ENCODE measurements around the gene MAGI1.
A peak's percentile ranks its signal among the peaks of the same experiment; 100 is the strongest.

Gene MAGI1

GRCh38 chr3:66023738-66024385 is 14.9 kb downstream of the MAGI1 start:
- DNase-seq: no peak

GRCh38 chr3:66023229-66023628 is 15.5 kb downstream of the MAGI1 start:
- H3K27me3 ChIP-seq: no peaks in the 10 kb centered on the region

More at GRCh38 chr3:66023738-66024385, 14.9 kb downstream of the MAGI1 start:
- Histone ChIP-seq H3K27me3 (no peaks in the 10 kb centered on the region), H3K9me3 (no peaks in the 10 kb centered on the region), H3K36me3 (no peaks in the 10 kb centered on the region), H3K4me3 (no peak overlapping the region), H3K4me1 (peaks cover 0 to 52% (median 17%) of the 10 kb centered on the region in 4 donors), H3K27ac (peak overlapping the region; percentile 41 to 45)
- no peak for TF ChIP-seq CTCF (IDR thresholded peaks at IDR 0.05)
- intact Hi-C loops (cut with DNase I; ENCODE audit: low total_unique reads): no loop called here

GRCh38 chr3:66021731-66022131 is 17.0 kb downstream of the MAGI1 start:
- H3K36me3 ChIP-seq: no peaks in the 10 kb centered on the region
- no peaks in the 10 kb centered on the region for H3K9me3 ChIP-seq
- intact Hi-C loops (cut with DNase I; ENCODE audit: low total_unique reads): no loop called here
- DNase-seq: no peak
- no peak for TF ChIP-seq CTCF (IDR thresholded peaks at IDR 0.05)
- H3K4me1 ChIP-seq: peaks cover 0 to 44% (median 17%) of the 10 kb centered on the region in 4 donors
- H3K4me3 ChIP-seq: no peak overlapping the region
- H3K27ac ChIP-seq: peak overlapping the region in 1 of 2 donors; percentile 4
- no peaks in the 10 kb centered on the region for H3K27me3 ChIP-seq

More at GRCh38 chr3:66023229-66023628, 15.5 kb downstream of the MAGI1 start:
- Histone ChIP-seq H3K36me3 (no peaks in the 10 kb centered on the region), H3K27ac (peak overlapping the region in 1 of 2 donors; percentile 41), H3K9me3 (no peaks in the 10 kb centered on the region), H3K4me3 (no peak overlapping the region), H3K4me1 (peaks cover 0 to 49% (median 18%) of the 10 kb centered on the region in 4 donors)
- intact Hi-C loops (cut with DNase I; ENCODE audit: low total_unique reads): no loop called here
- no peak for DNase-seq
- TF ChIP-seq CTCF (IDR thresholded peaks at IDR 0.05): no peak

- H3K36me3 ChIP-seq: no peaks in the 10 kb centered on the region
- DNase-seq: no peak
- no peaks in the 10 kb centered on the region for H3K9me3 ChIP-seq
- no peak overlapping the region for H3K27ac ChIP-seq
- H3K27me3 ChIP-seq: no peaks in the 10 kb centered on the region
- H3K4me3 ChIP-seq: no peak overlapping the region
- TF ChIP-seq CTCF (IDR thresholded peaks at IDR 0.05): no peak
- peaks cover 0 to 57% (median 22%) of the 10 kb centered on the region in 4 donors for H3K4me1 ChIP-seq
- intact Hi-C loops (cut with DNase I; ENCODE audit: low total_unique reads): no loop called here
These were observed 18.8 kb downstream of the MAGI1 start for GRCh38 chr3:66019896-66020295.

- Histone ChIP-seq H3K9me3 (no peaks in the 10 kb centered on the region), H3K4me3 (no peak overlapping the region), H3K36me3 (no peaks in the 10 kb centered on the region), H3K4me1 (peaks cover 0 to 57% (median 21%) of the 10 kb centered on the region in 4 donors), H3K27me3 (no peaks in the 10 kb centered on the region), H3K27ac (no peak overlapping the region)
- intact Hi-C loops (cut with DNase I; ENCODE audit: low total_unique reads): no loop called here
- DNase-seq: no peak
- no peak for TF ChIP-seq CTCF (IDR thresholded peaks at IDR 0.05)
These were observed 20.4 kb downstream of the MAGI1 start for GRCh38 chr3:66018057-66019033.

Data from tibial artery (tissue), 4 donors.